Chondrocyte (in vitro differentiated cells): ENCODE measurements around the gene SFSWAP. TPM values are rescaled to one million over a fixed set of nuclear protein-coding genes. Genes with fewer than 3 reads are reported as not detected.

Experiments
- DNase-seq: peaks from one replicate; pipeline ENCODE4 v3.0.0; 2021; ENCODE audit warnings: mixed read lengths, low spot score
- H3K27ac Mint-ChIP-seq: one replicate; pipeline ENCODE4 v1.8.0; 2021; ENCODE audit warnings: mild to moderate bottlenecking, moderate library complexity, mixed read lengths; ENCODE audit not compliant: unreplicated experiment
- H3K27me3 Mint-ChIP-seq: 2 replicates; pipeline ENCODE4 v1.8.0; 2021; ENCODE audit warnings: low read depth, mixed read lengths
- H3K36me3 Mint-ChIP-seq: 2 replicates; pipeline ENCODE4 v1.8.0; 2021; ENCODE audit warnings: low read depth, mixed read lengths
- H3K4me1 Mint-ChIP-seq: 2 replicates; pipeline ENCODE4 v1.8.0; 2021; ENCODE audit warnings: low read depth, mild to moderate bottlenecking, mixed read lengths
- H3K4me3 Mint-ChIP-seq: one replicate; pipeline ENCODE4 v1.8.0; 2021; ENCODE audit warnings: mild to moderate bottlenecking, moderate library complexity, mixed read lengths; ENCODE audit not compliant: unreplicated experiment
- H3K9me3 Mint-ChIP-seq: 2 replicates; pipeline ENCODE4 v1.8.0; 2021; ENCODE audit warnings: low read depth, mixed read lengths
- total RNA-seq: library from RNA; stranded (reverse); gene quantifications from 3 replicates; pipeline ENCODE4 v1.2.1, GENCODE V29; 2021
- TF ChIP-seq, protein P1 (sequence below): fragments of 200-600 bp; sonication (generic); IDR thresholded peaks from 2 replicates; pipeline ENCODE4 v1.5.0; 2021; ENCODE audit warnings: antibody characterized with exemption, mild to moderate bottlenecking, moderate library complexity

Gene SFSWAP
- total RNA-seq, 1 donor from 2014 or later, result 33.0 TPM

GRCh38 chr12:131845121-131845520, 134.2 kb downstream of the SFSWAP start:
- TF ChIP-seq, protein P1, sequence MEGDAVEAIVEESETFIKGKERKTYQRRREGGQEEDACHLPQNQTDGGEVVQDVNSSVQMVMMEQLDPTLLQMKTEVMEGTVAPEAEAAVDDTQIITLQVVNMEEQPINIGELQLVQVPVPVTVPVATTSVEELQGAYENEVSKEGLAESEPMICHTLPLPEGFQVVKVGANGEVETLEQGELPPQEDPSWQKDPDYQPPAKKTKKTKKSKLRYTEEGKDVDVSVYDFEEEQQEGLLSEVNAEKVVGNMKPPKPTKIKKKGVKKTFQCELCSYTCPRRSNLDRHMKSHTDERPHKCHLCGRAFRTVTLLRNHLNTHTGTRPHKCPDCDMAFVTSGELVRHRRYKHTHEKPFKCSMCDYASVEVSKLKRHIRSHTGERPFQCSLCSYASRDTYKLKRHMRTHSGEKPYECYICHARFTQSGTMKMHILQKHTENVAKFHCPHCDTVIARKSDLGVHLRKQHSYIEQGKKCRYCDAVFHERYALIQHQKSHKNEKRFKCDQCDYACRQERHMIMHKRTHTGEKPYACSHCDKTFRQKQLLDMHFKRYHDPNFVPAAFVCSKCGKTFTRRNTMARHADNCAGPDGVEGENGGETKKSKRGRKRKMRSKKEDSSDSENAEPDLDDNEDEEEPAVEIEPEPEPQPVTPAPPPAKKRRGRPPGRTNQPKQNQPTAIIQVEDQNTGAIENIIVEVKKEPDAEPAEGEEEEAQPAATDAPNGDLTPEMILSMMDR, result no peak
- no peak for DNase-seq
- H3K4me3 Mint-ChIP-seq, result no peak overlapping the region
- no peaks in the 10 kb centered on the region for H3K27me3 Mint-ChIP-seq
- no peaks in the 10 kb centered on the region for H3K9me3 Mint-ChIP-seq
- no peaks in the 10 kb centered on the region for H3K36me3 Mint-ChIP-seq
- H3K4me1 Mint-ChIP-seq, result no peaks in the 10 kb centered on the region
- no peak overlapping the region for H3K27ac Mint-ChIP-seq

DNA sequence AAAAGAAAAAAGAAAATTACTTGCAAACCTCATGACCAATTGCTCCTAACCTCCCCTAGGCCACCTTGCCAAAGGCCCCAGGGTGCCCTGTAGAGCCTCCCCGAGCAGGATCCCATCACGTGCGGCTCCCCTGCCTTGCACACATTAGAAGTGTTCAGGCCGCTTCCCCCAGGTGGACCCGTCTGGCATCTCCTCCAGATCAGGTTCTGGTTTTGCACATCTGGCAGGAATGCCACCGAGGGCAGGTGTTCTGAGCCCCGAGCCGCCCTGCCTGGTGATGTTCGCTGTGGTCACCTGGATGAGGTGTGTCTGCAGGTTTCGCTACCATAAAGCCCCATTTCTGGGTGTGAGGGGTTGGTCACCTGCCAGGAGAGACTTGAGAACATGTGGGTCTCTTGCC, 136.6 kb downstream of the SFSWAP start:
- no peaks in the 10 kb centered on the region for H3K27me3 Mint-ChIP-seq
- no peaks in the 10 kb centered on the region for H3K36me3 Mint-ChIP-seq

GRCh38 chr12:131848753-131849152, 137.9 kb downstream of the SFSWAP start:
- no peaks in the 10 kb centered on the region for H3K36me3 Mint-ChIP-seq
- no peaks in the 10 kb centered on the region for H3K27me3 Mint-ChIP-seq
- no peak for DNase-seq

More for the DNA sequence above, 136.6 kb downstream of the SFSWAP start:
- H3K4me1 Mint-ChIP-seq, result no peaks in the 10 kb centered on the region
- H3K4me3 Mint-ChIP-seq, result no peak overlapping the region
- no peak overlapping the region for H3K27ac Mint-ChIP-seq
- no peak for DNase-seq
- no peaks in the 10 kb centered on the region for H3K9me3 Mint-ChIP-seq
- TF ChIP-seq, protein P1, result no peak

More at GRCh38 chr12:131848753-131849152, 137.9 kb downstream of the SFSWAP start:
- Mint-ChIP-seq H3K4me1 (no peaks in the 10 kb centered on the region), H3K27ac (no peak overlapping the region), H3K9me3 (no peaks in the 10 kb centered on the region), H3K4me3 (no peak overlapping the region)
- TF ChIP-seq, protein P1, result no peak

Other genes starting within 250 kb of the SFSWAP start
- 1.3 to 2.4 TPM (median 1.3 TPM) in 3 replicates for gene MMP17, start 117.3 kb downstream of the SFSWAP start, total RNA-seq
- 54.2 to 65.7 TPM (median 56.1 TPM) in 3 replicates for gene ULK1, start 183.5 kb downstream of the SFSWAP start, total RNA-seq
- 18.7 to 21.0 TPM (median 19.8 TPM) in 3 replicates for gene PUS1, start 218.2 kb downstream of the SFSWAP start, total RNA-seq
- 35.9 to 48.0 TPM (median 36.8 TPM) in 3 replicates for gene EP400, start 238.9 kb downstream of the SFSWAP start, total RNA-seq